Activated naive CD8-positive, alpha-beta T cell treated with anti-CD3 and anti-CD28 coated beads for 36 hours (primary cell): Measurements from ENCODE around the gene ANKDD1A. TPM values are rescaled to one million over a fixed set of nuclear protein-coding genes. Genes with fewer than 3 reads are reported as not detected.

Source experiments
- DNase-seq: peaks from one replicate; pipeline ENCODE4 v3.0.0; 2021
- H3K27ac Mint-ChIP-seq: one replicate; pipeline ENCODE4 v1.8.0; 2022; ENCODE audit warnings: mild to moderate bottlenecking, moderate library complexity, mixed read lengths
- H3K27me3 Mint-ChIP-seq: one replicate; pipeline ENCODE4 v1.8.0; 2022; ENCODE audit warnings: mild to moderate bottlenecking, mixed read lengths
- H3K36me3 Mint-ChIP-seq: one replicate; pipeline ENCODE4 v1.8.0; 2021; ENCODE audit warnings: mild to moderate bottlenecking, mixed read lengths
- H3K4me1 Mint-ChIP-seq: one replicate; pipeline ENCODE4 v1.8.0; 2021; ENCODE audit warnings: mixed read lengths
- H3K4me3 Mint-ChIP-seq: one replicate; pipeline ENCODE4 v1.8.0; 2022; ENCODE audit warnings: mild to moderate bottlenecking, moderate library complexity, mixed read lengths
- H3K9me3 Mint-ChIP-seq: one replicate; pipeline ENCODE4 v1.8.0; 2022; ENCODE audit warnings: mixed read lengths
- total RNA-seq, 2 experiments: library from RNA; stranded (reverse); gene quantifications; one replicate each; pipeline ENCODE4 v1.2.3, GENCODE V29; 2021

The ANKDD1A gene
- total RNA-seq, 2 experiments from 2014 or later: 2.8 to 2.9 TPM

- Mint-ChIP-seq H3K27me3 (no peaks in the 10 kb centered on the region), H3K36me3 (peaks cover 9% of the 10 kb centered on the region), H3K9me3 (no peaks in the 10 kb centered on the region), H3K4me1 (peaks cover 31% of the 10 kb centered on the region), H3K27ac (no peak overlapping the region), H3K4me3 (no peak overlapping the region)
- no peak for DNase-seq
These were observed 79.9 kb downstream of the ANKDD1A start for GRCh38 chr15:64991536-64992135.

DNA sequence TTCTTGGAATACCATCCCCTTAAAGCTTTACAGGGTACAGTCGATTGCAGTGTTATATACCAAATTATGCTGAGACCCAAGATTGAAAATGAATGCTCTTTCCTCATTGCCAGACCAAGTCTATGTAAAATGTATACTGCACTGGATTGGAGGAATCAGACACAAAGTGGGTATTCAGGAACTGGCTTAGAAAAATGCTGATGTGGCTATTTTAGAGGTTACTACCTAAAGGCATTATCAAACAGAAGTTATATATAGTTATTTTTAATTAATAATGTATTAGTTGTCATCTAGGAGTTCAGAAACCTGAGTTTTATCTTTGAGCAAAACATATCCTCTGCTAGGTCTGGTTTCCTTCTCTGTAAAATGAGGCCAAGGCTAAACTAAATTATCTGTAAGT is 81.6 kb downstream of the ANKDD1A start:
- H3K9me3 Mint-ChIP-seq: no peaks in the 10 kb centered on the region
- peaks cover 7% of the 10 kb centered on the region for H3K36me3 Mint-ChIP-seq
- no peak overlapping the region for H3K4me3 Mint-ChIP-seq
- no peak overlapping the region for H3K27ac Mint-ChIP-seq
- peaks cover 18% of the 10 kb centered on the region for H3K4me1 Mint-ChIP-seq
- no peak for DNase-seq
- H3K27me3 Mint-ChIP-seq: no peaks in the 10 kb centered on the region

- no peaks in the 10 kb centered on the region for H3K9me3 Mint-ChIP-seq
These were observed 85.4 kb downstream of the ANKDD1A start for GRCh38 chr15:64997066-64997465.

DNA sequence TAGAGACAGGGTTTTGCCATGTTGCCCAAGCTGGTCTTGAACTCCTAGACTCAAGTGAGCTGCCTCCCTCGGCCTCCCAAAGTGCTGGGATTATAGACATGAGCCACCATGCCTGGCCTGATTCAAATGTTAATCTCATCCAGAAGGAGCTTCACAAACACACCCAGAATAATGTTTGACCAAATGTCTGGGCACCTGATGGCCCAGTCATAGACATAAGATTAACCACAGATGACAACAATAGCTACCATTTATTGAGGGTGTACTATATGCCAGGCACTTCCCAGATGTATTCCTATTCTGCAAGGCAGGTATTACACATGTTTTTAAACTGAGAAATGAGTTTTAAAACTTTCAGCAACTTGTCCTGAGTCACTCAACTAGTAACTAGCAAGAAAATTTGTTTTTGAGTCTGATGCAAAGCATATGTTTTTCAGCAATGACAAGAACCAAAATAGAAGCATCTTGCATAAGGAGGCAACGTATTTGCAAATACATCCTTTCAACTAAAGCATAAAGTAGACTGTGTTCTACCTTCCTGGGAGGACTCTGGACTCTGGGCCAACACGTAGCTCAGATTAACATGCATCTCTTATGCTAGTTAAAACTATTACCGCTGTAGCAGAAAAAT is 86.2 kb downstream of the ANKDD1A start:
- Mint-ChIP-seq H3K4me3 (no peak overlapping the region), H3K36me3 (peaks cover 3% of the 10 kb centered on the region), H3K27me3 (no peaks in the 10 kb centered on the region), H3K4me1 (peaks cover 4% of the 10 kb centered on the region), H3K9me3 (no peaks in the 10 kb centered on the region), H3K27ac (no peak overlapping the region)
- no peak for DNase-seq

More at GRCh38 chr15:64997066-64997465, 85.4 kb downstream of the ANKDD1A start:
- DNase-seq: no peak
- Mint-ChIP-seq H3K27ac (no peak overlapping the region), H3K4me3 (no peak overlapping the region), H3K36me3 (no peaks in the 10 kb centered on the region), H3K27me3 (no peaks in the 10 kb centered on the region), H3K4me1 (peaks cover 5% of the 10 kb centered on the region)

DNA sequence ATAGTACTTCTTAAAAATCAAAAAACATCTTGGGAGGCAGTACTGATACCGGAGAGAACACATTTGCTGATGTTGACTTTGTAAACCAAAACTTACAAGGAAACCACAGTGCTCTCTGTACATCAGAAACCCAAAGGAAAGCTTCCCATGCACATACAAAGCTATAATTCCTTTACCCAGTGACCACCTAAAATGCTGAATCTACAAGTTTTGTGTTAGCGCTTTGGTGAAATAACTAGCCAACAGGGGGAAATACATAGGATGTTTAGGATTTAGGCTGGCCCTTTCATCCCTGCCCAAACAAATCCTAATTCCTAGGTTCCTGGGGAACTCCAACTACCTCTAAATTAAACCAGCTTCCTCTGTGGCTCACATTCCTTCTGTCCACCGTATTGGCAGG is 93.3 kb downstream of the ANKDD1A start:
- Mint-ChIP-seq H3K27ac (no peak overlapping the region), H3K27me3 (no peaks in the 10 kb centered on the region), H3K9me3 (no peaks in the 10 kb centered on the region), H3K4me1 (no peaks in the 10 kb centered on the region), H3K4me3 (no peak overlapping the region), H3K36me3 (peaks cover 7% of the 10 kb centered on the region)
- DNase-seq: no peak

- Mint-ChIP-seq H3K4me1 (no peaks in the 10 kb centered on the region), H3K27ac (no peak overlapping the region), H3K9me3 (no peaks in the 10 kb centered on the region), H3K36me3 (peaks cover 18% of the 10 kb centered on the region), H3K27me3 (no peaks in the 10 kb centered on the region), H3K4me3 (no peak overlapping the region)
- DNase-seq: no peak
These were observed 95.2 kb downstream of the ANKDD1A start for GRCh38 chr15:65006876-65007275.

Other genes starting within 250 kb of the ANKDD1A start
- gene RBPMS2, start 136.3 kb upstream of the ANKDD1A start, total RNA-seq: not detected
- 10 to 100 TPM; 27.3 to 30.4 TPM for gene PIF1, start 86.3 kb upstream of the ANKDD1A start, total RNA-seq
- gene PLEKHO2, start 70.0 kb upstream of the ANKDD1A start, total RNA-seq: 1 to 10 TPM; 6.8 to 7.8 TPM
- 10 to 100 TPM; 69.2 to 73.3 TPM for gene SPG21, start 78.0 kb downstream of the ANKDD1A start, total RNA-seq
- gene MTFMT, start 117.7 kb downstream of the ANKDD1A start, total RNA-seq: 10 to 100 TPM; 26.8 to 28.3 TPM
- gene SLC51B, start 133.5 kb downstream of the ANKDD1A start, total RNA-seq: not detected
- gene RASL12, start 156.1 kb downstream of the ANKDD1A start, total RNA-seq: not detected
- not detected for gene KBTBD13, start 164.8 kb downstream of the ANKDD1A start, total RNA-seq
- 1 to 10 TPM; 2.2 to 2.7 TPM for gene UBAP1L, start 203.3 kb downstream of the ANKDD1A start, total RNA-seq
- 10 to 100 TPM; 33.1 to 34.3 TPM for gene PDCD7, start 221.9 kb downstream of the ANKDD1A start, total RNA-seq